GM12878 (cell line): ENCODE measurements around the gene C2orf80. TPM values are rescaled to one million over a fixed set of nuclear protein-coding genes. Genes with fewer than 3 reads are reported as not detected.

Experiments used
- ATAC-seq: fragments of 200-7000 bp; cut with Tn5 transposase; 3 replicates; pipeline ENCODE4 v1.9.1; 2020; ENCODE audit warnings: mild to moderate bottlenecking, moderate library complexity
- BruUV-seq: library from RNA; stranded (reverse); fragments of 400-500 nt; replicated peaks from 2 replicates; lab custom pipeline; 2021; lab: Mats Ljungman, UMichigan
- CTCF ChIA-PET: fragments of 300-600 bp; sonication (Branson Sonifier 250); formaldehyde crosslinking; extraction: SDS; loops from one replicate; lab custom pipeline; 2021; ENCODE audit warnings: inconsistent platforms; lab: Yijun Ruan, JAX
- POLR2A ChIA-PET: fragments of 350-600 bp; formaldehyde crosslinking; extraction: SDS; loops from one replicate; lab custom pipeline; 2021; ENCODE audit warnings: inconsistent platforms; lab: Charles Lee
- RAD21 ChIA-PET: fragments of 300-600 bp; sonication (Branson Sonifier 250); formaldehyde crosslinking; loops from one replicate; lab custom pipeline; 2023; ENCODE audit warnings: antibody characterized with exemption; ENCODE audit not compliant: unreplicated experiment; lab: Charles Lee
- SMC1A ChIA-PET: fragments of 300-600 bp; sonication (Branson Sonifier 250); formaldehyde crosslinking; loops from one replicate; lab custom pipeline; 2023; ENCODE audit not compliant: unreplicated experiment, uncharacterized antibody; lab: Charles Lee
- DNase-seq: peaks from one replicate; pipeline ENCODE4 v3.0.0-alpha.2; 2011; ENCODE audit warnings: low read depth, low spot score
- FAIRE-seq: peaks from 3 replicates; lab custom pipeline; 2011; peaks lifted over from hg19 to GRCh38; lab: Jason Lieb, UNC
- H2AFZ ChIP-seq: 2 replicates; pipeline ENCODE4 v1.6.0; 2011; ENCODE audit warnings: low read depth, low read length, control low read depth; ENCODE audit not compliant: control insufficient read depth
- H3K27ac ChIP-seq: 2 replicates; pipeline ENCODE4 v1.5.1; 2011; ENCODE audit warnings: control low read depth; ENCODE audit not compliant: control insufficient read depth, insufficient read depth
- H3K27me3 ChIP-seq, 2 experiments: replicated peaks in 1 of 2; 2 replicates each; pipeline versions ENCODE4 v1.6.0 to v1.6.1; 2011; ENCODE audit warnings: low read length in 1 of 2; ENCODE audit not compliant: control insufficient read depth in 2 of 2, insufficient read depth in 2 of 2
- H3K36me3 ChIP-seq, 2 experiments: 2 replicates each; pipeline ENCODE4 v1.5.1; 2011; ENCODE audit warnings: low read length in 1 of 2; ENCODE audit not compliant: control insufficient read depth in 2 of 2, insufficient read depth in 2 of 2
- H3K4me1 ChIP-seq: 2 replicates; pipeline ENCODE4 v1.6.1; 2011; ENCODE audit warnings: mild to moderate bottlenecking, low read length, moderate library complexity, mixed read lengths; ENCODE audit not compliant: control insufficient read depth, insufficient read depth
- H3K4me2 ChIP-seq: 2 replicates; pipeline ENCODE4 v1.6.0; 2011; ENCODE audit warnings: control low read depth; ENCODE audit not compliant: control insufficient read depth, insufficient read depth
- H3K4me3 ChIP-seq: fragments of 200-600 bp; sonication (generic); 2 replicates; pipeline ENCODE4 v1.5.1; 2016
- H3K79me2 ChIP-seq: 2 replicates; pipeline ENCODE4 v1.6.0; 2011; ENCODE audit warnings: low read length; ENCODE audit not compliant: control insufficient read depth, insufficient read depth
- H3K9ac ChIP-seq: 2 replicates; pipeline ENCODE4 v1.8.0; 2011; ENCODE audit warnings: low read length, control low read depth, mixed read lengths; ENCODE audit not compliant: control insufficient read depth, insufficient read depth
- H3K9me3 ChIP-seq: replicated peaks from 3 replicates; pipeline ENCODE4 v1.5.1; 2011; ENCODE audit warnings: mild to moderate bottlenecking, low read length; ENCODE audit not compliant: control insufficient read depth, insufficient read depth
- H4K20me1 ChIP-seq: 2 replicates; pipeline ENCODE4 v1.6.0; 2011; ENCODE audit not compliant: control insufficient read depth, insufficient read depth
- HCFC1 ChIP-seq: fragments of 150-350 bp; IDR thresholded peaks from 2 replicates; pipeline ENCODE4 v1.6.1; 2014; ENCODE audit warnings: low read length
- MEF2A ChIP-seq: IDR thresholded peaks from 2 replicates; pipeline ENCODE4 v1.6.1; 2011; ENCODE audit warnings: low read depth, mild to moderate bottlenecking, low read length, moderate library complexity; ENCODE audit not compliant: insufficient read depth
- POU2F2 ChIP-seq: IDR thresholded peaks from 3 replicates; pipeline ENCODE4 v1.6.1; 2011; ENCODE audit warnings: low read depth, mild to moderate bottlenecking, low read length, borderline replicate concordance
- SREBF2 ChIP-seq: IDR thresholded peaks from 2 replicates; pipeline ENCODE4 v1.6.1; 2012; ENCODE audit warnings: mild to moderate bottlenecking, low read length
- YBX1 ChIP-seq: fragments of 450-650 bp; IDR thresholded peaks from 2 replicates; pipeline ENCODE4 v1.6.1; 2016; ENCODE audit warnings: antibody characterized with exemption
- ZBED1 ChIP-seq: IDR thresholded peaks from 2 replicates; pipeline ENCODE4 v1.6.1; 2016; ENCODE audit warnings: borderline replicate concordance
- WGBS: methylation state at CpG from one replicate; pipeline ENCODE4 v1.1.6; 2016; ENCODE audit warnings: low lambda C conversion rate; ENCODE audit not compliant: insufficient replicate concordance, insufficient coverage; ENCODE audit errors: missing lambda C conversion rate; 5-methylcytosine and 5-hydroxymethylcytosine counted together
- in situ Hi-C: fragments of 300-500 bp; cut with MboI; formaldehyde crosslinking; loops from 9 replicates; pipeline ENCODE4 v1.14.3; 2018; ENCODE audit warnings: mixed read lengths
- intact Hi-C: fragments of 100-400 bp; cut with micrococcal nuclease; formaldehyde crosslinking; loops from one replicate; pipeline ENCODE4 v1.14.2; 2022; ENCODE audit not compliant: unreplicated experiment
- polyA plus RNA-seq, 11 experiments: library from polyadenylated mRNA; depleted of rRNA in 4 of 11; unstranded in 6 of 11; stranded (reverse) in 5 of 11; fragments of >200 nt; fragmentation: Nextera tagmentation in 4 of 11; fragmentation: Illumina TruSeq in 1 of 11; extraction: Ambion mirVana in 4 of 11; extraction: Trizol in 1 of 11; gene quantifications; 1 replicate in 1 of 11; 2 replicates in 10 of 11; pipeline versions ENCODE4 v1.2.1 to v1.2.3, GENCODE V29; 2011 to 2016; ENCODE audit warnings: inconsistent platforms in 2 of 11, missing spikeins in 2 of 11, low read depth in 1 of 11
- total RNA-seq, 4 experiments: library from RNA; depleted of rRNA in 3 of 4; stranded (reverse); fragments of >200 nt in 3 of 4; fragmentation: Illumina TruSeq in 1 of 4; extraction: Trizol in 1 of 4; gene quantifications; 2 replicates each; pipeline versions ENCODE4 v1.2.1 to v1.2.3, GENCODE V29; 2013 to 2021
- TF ChIP-seq, protein P1 (sequence below): fragments of 450-650 bp; IDR thresholded peaks from 2 replicates; pipeline ENCODE4 v1.6.1; 2018; ENCODE audit warnings: borderline replicate concordance, mild to moderate bottlenecking; ENCODE audit not compliant: partially characterized antibody

Gene C2orf80
- total and polyA plus RNA-seq, 10 of the 15 experiments (the other 5 are each of a cell fraction or from before 2014, with no cell fraction given): not detected

DNA sequence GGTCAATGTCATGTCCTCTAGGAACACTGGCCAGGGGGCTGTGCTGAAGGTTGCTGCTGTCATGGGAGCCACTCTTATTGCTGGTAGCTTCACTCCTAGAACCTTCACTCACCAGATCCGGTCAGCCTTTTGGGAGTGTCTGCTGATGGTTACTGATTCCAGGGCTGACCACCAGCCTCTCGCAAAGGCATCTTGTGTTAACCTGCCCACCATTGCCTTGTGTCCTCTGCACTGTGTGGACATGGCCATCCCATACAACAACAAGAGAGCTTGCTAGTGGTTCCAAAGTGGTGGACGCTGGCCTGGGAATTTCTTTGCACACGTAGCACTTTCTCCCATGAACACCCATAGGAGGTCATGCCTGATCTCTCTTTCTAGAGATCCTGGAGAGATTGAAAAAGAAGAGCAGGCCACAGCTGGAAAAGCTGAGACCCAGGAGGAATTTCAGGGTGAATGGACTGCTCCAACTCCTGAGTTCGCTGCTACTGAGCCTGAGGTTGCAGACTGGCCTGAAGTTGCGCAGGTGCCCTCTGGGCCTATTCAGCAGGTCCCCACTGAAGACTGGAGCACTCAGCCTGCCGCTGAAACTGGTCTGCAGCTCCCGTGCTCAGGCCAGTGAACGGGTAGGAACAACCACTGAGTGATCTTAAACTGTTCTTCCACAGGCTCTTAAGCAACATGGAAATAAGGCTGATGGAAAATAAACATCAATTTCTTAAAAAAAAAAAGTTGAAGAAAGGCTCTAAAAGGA is 18.7 kb upstream of the C2orf80 start:
- ATAC-seq (no peak), FAIRE-seq (no peak), DNase-seq (no peak)
- no peak overlapping the region for H2AFZ ChIP-seq
- ChIA-PET POLR2A (interaction anchor here (0.7 kb wide), 1 partner anchor 133 kb away, joined by 3 read pairs; no protein-coding TSS in a partner anchor), SMC1A (no interaction called here), CTCF (no interaction called here), RAD21 (no interaction called here)
- no peaks in the 10 kb centered on the region for H3K4me1 ChIP-seq
- 58% methylated on average over 9 of the region's 9 CpGs for WGBS
- intact Hi-C loops: no loop called here
- H3K79me2 ChIP-seq: no peaks in the 10 kb centered on the region
- in situ Hi-C loops: no loop called here
- H3K9ac ChIP-seq: no peak overlapping the region
- TF ChIP-seq ZBED1 (no peak), MEF2A (no peak), SREBF2 (no peak), YBX1 (no peak), POU2F2 (no peak), HCFC1 (no peak)
- TF ChIP-seq, protein P1, sequence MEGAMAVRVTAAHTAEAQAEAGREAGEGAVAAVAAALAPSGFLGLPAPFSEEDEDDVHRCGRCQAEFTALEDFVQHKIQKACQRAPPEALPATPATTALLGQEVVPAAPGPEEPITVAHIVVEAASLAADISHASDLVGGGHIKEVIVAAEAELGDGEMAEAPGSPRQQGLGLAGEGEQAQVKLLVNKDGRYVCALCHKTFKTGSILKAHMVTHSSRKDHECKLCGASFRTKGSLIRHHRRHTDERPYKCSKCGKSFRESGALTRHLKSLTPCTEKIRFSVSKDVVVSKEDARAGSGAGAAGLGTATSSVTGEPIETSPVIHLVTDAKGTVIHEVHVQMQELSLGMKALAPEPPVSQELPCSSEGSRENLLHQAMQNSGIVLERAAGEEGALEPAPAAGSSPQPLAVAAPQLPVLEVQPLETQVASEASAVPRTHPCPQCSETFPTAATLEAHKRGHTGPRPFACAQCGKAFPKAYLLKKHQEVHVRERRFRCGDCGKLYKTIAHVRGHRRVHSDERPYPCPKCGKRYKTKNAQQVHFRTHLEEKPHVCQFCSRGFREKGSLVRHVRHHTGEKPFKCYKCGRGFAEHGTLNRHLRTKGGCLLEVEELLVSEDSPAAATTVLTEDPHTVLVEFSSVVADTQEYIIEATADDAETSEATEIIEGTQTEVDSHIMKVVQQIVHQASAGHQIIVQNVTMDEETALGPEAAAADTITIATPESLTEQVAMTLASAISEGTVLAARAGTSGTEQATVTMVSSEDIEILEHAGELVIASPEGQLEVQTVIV: no peak
- TF ChIP-seq, all 136 proteins: peak for 0
- H3K27ac ChIP-seq: no peak overlapping the region
- no TSS peak for BruUV-seq
- no peak overlapping the region for H3K4me2 ChIP-seq
- H3K27me3 ChIP-seq: no peaks in the 10 kb centered on the region
- no peaks in the 10 kb centered on the region for H4K20me1 ChIP-seq
- no peaks in the 10 kb centered on the region for H3K9me3 ChIP-seq
- no peak overlapping the region for H3K4me3 ChIP-seq
- no peaks in the 10 kb centered on the region for H3K36me3 ChIP-seq
